ENCODE measurements around the gene GLYR1.

DNA sequence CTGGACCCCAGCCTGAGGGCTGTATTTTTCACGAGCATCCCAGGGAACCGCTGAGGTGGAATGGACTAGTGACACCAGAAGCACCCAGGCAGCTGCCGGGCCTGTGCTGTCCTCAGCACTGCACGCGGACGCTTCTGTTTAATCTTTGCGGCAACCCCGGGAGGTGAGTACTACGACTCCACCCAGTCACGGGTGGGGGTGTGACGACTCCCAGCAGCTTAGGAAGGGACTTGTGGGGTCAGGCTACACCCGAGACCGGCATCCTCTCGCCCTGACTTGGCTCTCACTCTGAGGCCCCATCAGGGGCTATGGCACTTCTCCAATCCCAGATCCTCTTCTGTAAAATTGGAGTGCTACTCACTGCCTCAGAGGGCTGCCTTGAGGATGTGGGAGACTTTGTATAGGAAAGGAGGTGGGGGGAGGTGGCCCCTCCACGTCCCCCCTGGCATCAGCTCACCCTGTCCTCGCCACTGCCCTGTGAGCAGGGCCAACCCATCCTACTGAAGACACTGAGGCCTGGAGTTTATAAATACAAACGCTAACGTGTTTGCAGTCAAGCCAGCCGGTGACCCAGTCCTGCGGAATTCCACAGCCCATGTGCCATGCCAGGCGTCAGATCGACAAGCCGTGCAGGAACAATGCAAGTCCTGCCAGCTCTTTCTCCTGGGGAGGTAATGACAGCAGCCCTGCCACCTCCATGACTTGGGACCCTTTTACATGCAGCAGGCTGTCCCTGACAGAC lies 45.4 kb upstream of the GLYR1 start:
- TF ChIP-seq, protein P1, sequence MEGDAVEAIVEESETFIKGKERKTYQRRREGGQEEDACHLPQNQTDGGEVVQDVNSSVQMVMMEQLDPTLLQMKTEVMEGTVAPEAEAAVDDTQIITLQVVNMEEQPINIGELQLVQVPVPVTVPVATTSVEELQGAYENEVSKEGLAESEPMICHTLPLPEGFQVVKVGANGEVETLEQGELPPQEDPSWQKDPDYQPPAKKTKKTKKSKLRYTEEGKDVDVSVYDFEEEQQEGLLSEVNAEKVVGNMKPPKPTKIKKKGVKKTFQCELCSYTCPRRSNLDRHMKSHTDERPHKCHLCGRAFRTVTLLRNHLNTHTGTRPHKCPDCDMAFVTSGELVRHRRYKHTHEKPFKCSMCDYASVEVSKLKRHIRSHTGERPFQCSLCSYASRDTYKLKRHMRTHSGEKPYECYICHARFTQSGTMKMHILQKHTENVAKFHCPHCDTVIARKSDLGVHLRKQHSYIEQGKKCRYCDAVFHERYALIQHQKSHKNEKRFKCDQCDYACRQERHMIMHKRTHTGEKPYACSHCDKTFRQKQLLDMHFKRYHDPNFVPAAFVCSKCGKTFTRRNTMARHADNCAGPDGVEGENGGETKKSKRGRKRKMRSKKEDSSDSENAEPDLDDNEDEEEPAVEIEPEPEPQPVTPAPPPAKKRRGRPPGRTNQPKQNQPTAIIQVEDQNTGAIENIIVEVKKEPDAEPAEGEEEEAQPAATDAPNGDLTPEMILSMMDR (conservative IDR thresholded peaks at IDR 0.05; ENCODE audit: low read depth, low read length): no peak
- TF ChIP-seq RFX5 (IDR thresholded peaks at IDR 0.05; ENCODE audit: low read depth, low read length) (no peak), POLR2A (IDR thresholded peaks at IDR 0.05; ENCODE audit: low read depth, low read length) (no peak), RAD21 (IDR thresholded peaks at IDR 0.05; ENCODE audit: low read length) (no peak)
